DND-41 (cell line): ENCODE results near the gene GSTM2.

ENCODE experiments used
- ATAC-seq: fragments of 200-7000 bp; cut with Tn5 transposase; 3 replicates; pipeline ENCODE4 v1.9.1; 2021; ENCODE audit warnings: low read depth; ENCODE audit not compliant: insufficient read depth
- DNase-seq: peaks from one replicate; pipeline ENCODE4 v3.0.0-alpha.2; 2020
- H2AFZ ChIP-seq: 2 replicates; pipeline ENCODE4 v1.6.0; 2012; ENCODE audit warnings: low read depth, low read length
- H3K27ac ChIP-seq: 2 replicates; pipeline ENCODE4 v1.5.1; 2012; ENCODE audit warnings: low read length, inconsistent platforms
- H3K27me3 ChIP-seq: fragments of 200-600 bp; sonication (generic); 2 replicates; pipeline ENCODE4 v1.6.0; 2012; ENCODE audit warnings: low read length, mild to moderate bottlenecking, inconsistent platforms; ENCODE audit not compliant: insufficient read depth, poor library complexity
- H3K36me3 ChIP-seq: 2 replicates; pipeline ENCODE4 v1.5.1; 2012; ENCODE audit warnings: low read length, inconsistent platforms; ENCODE audit not compliant: insufficient read depth
- H3K4me1 ChIP-seq: 2 replicates; pipeline ENCODE4 v1.5.1; 2012; ENCODE audit warnings: mild to moderate bottlenecking, low read length; ENCODE audit not compliant: insufficient read depth
- H3K4me2 ChIP-seq: 2 replicates; pipeline ENCODE4 v1.6.0; 2012; ENCODE audit warnings: mild to moderate bottlenecking, moderate library complexity, low read length, inconsistent platforms; ENCODE audit not compliant: insufficient read depth
- H3K4me3 ChIP-seq, 2 experiments: fragments of 200-600 bp in 1 of 2; shearing (Covaris generic) in 1 of 2; 2 replicates each; pipeline ENCODE4 v1.5.1; 2012 to 2016; ENCODE audit warnings: inconsistent platforms in 2 of 2, low read length in 2 of 2, mild to moderate bottlenecking in 2 of 2, low read depth in 1 of 2, moderate library complexity in 1 of 2
- H3K79me2 ChIP-seq: 2 replicates; pipeline ENCODE4 v1.6.0; 2012; ENCODE audit warnings: low read length, inconsistent platforms; ENCODE audit not compliant: insufficient read depth
- H3K9ac ChIP-seq: 2 replicates; pipeline ENCODE4 v1.6.0; 2012; ENCODE audit warnings: low read depth, mild to moderate bottlenecking, inconsistent platforms, low read length, moderate library complexity
- H3K9me3 ChIP-seq: 2 replicates; pipeline ENCODE4 v1.5.1; 2012; ENCODE audit warnings: low read length, moderate library complexity, mild to moderate bottlenecking, inconsistent platforms; ENCODE audit not compliant: insufficient read depth, severe bottlenecking
- H4K20me1 ChIP-seq: 2 replicates; pipeline ENCODE4 v1.6.0; 2012; ENCODE audit warnings: low read length; ENCODE audit not compliant: insufficient read depth
- CTCF ChIP-seq: IDR thresholded peaks from 2 replicates; pipeline ENCODE4 v1.5.1; 2012; ENCODE audit warnings: borderline replicate concordance, low read length, moderate library complexity, mild to moderate bottlenecking; ENCODE audit not compliant: poor library complexity, severe bottlenecking; ENCODE audit errors: extremely low read depth
- EZH2 ChIP-seq: IDR thresholded peaks from 3 replicates; pipeline ENCODE4 v1.6.1; 2012; ENCODE audit warnings: borderline replicate concordance, low read depth, mild to moderate bottlenecking, moderate library complexity, low read length, inconsistent platforms; ENCODE audit not compliant: severe bottlenecking

Gene GSTM2

DNA sequence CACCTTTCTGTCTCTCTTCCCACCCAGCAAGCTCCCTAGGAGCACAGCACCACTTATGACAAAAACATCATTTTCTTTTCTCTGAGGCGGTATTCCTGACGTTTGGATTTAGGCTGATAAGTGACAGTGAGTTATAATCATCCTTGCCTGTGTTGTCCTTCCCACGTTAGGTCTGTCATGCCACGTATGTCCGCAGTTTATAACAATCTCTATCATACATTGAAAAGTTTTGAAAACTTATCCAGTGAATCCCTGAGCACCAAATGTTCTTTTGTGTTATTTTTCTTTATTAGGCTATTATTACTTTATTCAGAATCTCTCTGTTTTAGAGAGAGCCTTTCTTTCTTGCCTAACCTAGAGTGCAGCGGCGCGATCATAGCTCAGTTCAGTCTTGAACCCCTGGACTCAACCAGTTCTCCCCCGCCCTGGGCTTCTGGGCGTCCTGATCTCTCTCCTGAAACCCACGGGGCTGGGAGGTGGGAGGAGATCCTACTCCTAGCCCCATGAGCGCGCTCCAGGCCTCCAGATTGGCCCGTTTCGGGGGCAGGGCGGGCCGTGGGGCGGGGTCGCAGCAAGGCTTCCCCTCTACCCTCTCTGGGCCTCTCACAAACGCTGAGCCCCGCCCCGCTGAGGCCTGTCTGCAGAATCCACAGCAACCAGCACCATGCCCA lies at the start of gene GSTM2:
TSS of gene GSTM2 (plus strand) at position 606 of the 671 bp plus-strand sequence. CDS start at position 665, 59 bp downstream.
- Histone ChIP-seq H3K36me3 (no peaks in the 10 kb centered on the region), H3K4me2 (peak within 1 kb of the TSS; percentile 65), H3K4me1 (peaks cover 13% of the 10 kb centered on the region), H3K9ac (peak within 1 kb of the TSS; percentile 46), H4K20me1 (no peaks in the 10 kb centered on the region), H3K27ac (no peak within 1 kb of the TSS), H3K27me3 (no peaks in the 10 kb centered on the region), H3K4me3 (peak within 1 kb of the TSS in 1 of 2 experiments; percentile 54; a peak in 2 of 4 replicates), H3K79me2 (no peaks in the 10 kb centered on the region), H2AFZ (peak within 1 kb of the TSS; percentile 50), H3K9me3 (no peaks in the 10 kb centered on the region)
- ATAC-seq (peak; percentile 100), DNase-seq (peak; percentile 91)
- TF ChIP-seq EZH2 (no peak), CTCF (no peak)

- Histone ChIP-seq H3K9ac (peak overlapping the region; percentile 65), H4K20me1 (peaks cover 16% of the 10 kb centered on the region; the same call in 1 of the 2 replicates), H3K4me3 (peak overlapping the region in 1 of 2 experiments; percentile 75; a peak in 3 of 4 replicates), H3K4me1 (peaks cover 36% of the 10 kb centered on the region), H3K36me3 (no peaks in the 10 kb centered on the region), H3K27ac (peak overlapping the region; percentile 56; the same call in 1 of the 2 replicates), H2AFZ (peak overlapping the region; percentile 81), H3K9me3 (no peaks in the 10 kb centered on the region), H3K79me2 (peaks cover 37% of the 10 kb centered on the region), H3K4me2 (peak overlapping the region; percentile 87), H3K27me3 (no peaks in the 10 kb centered on the region)
- ATAC-seq, result no peak
- DNase-seq, result no peak
- TF ChIP-seq CTCF (no peak), EZH2 (no peak)
Observed at GRCh38 chr1:109618661-109619575, 48.9 kb upstream of the GSTM2 start.

DNA sequence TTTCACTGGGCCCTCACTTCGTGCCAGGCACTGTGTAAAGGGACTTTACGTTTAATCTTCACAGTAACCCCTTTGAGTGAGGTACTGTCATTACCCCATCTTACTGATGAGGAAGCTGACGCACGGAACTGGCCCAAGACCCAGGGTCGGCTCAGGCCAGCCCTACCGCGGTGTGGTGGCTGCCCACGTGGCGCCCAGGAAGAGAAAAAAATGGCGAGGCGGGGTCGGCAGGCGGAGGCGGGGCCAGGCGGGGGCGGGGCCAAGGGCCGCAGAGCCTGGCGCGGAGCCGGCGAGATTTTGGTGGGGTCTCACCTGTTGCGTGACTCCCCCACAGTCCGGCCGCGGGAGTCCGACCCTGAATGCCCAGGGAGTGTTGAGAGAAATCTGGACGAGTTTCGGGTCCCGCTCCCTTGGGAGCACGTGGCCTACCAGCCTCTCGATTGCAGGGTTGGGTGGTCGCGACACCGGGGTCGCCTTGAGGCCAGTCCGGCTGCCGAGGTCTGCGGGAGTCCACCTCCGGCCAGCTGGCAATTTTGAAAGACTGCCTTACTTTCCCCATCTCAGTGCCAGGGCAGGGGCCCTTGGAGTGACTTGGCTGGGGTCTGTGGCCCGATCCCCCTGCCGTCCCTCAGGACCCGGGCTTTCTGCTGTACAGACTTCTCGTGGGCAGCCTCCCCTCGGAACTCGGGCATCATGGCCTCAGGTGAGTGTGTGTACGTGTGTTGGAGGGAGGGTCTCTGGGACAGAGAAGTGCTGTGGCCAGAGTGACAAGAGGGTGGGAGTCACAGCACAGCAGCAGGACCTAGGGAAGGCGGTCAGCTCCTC lies 48.1 kb upstream of the GSTM2 start, which contains the start of the genes AMPD2 and GNAT2:
TSS of gene AMPD2 (plus strand) at position 262 of the 825 bp plus-strand sequence. CDS start 1,339 bp downstream, outside the sequence.
TSS of gene GNAT2 (minus strand) at position 41 of the 825 bp plus-strand sequence. CDS start 6,746 bp downstream, outside the sequence.
- TF ChIP-seq CTCF (no peak), EZH2 (no peak)
- Histone ChIP-seq H3K79me2 (peaks cover 43% of the 10 kb centered on the region), H3K27me3 (no peaks in the 10 kb centered on the region), H3K9ac (peak within 1 kb of the TSS; percentile 65), H3K27ac (peak within 1 kb of the TSS; percentile 70), H4K20me1 (peaks cover 16% of the 10 kb centered on the region; the same call in 1 of the 2 replicates), H2AFZ (peak within 1 kb of the TSS; percentile 81), H3K9me3 (no peaks in the 10 kb centered on the region), H3K36me3 (no peaks in the 10 kb centered on the region), H3K4me1 (peaks cover 41% of the 10 kb centered on the region), H3K4me3 (peak within 1 kb of the TSS; percentile 68 to 75), H3K4me2 (peak within 1 kb of the TSS; percentile 87)
- peak; percentile 41 for ATAC-seq
- peak; percentile 71 for DNase-seq
